Smooth muscle cell (in vitro differentiated cells): Measurements from ENCODE around the gene MRM1. TPM values are rescaled to one million over a fixed set of nuclear protein-coding genes. Genes with fewer than 3 reads are reported as not detected.

ENCODE experiments used
- DNase-seq: peaks from one replicate; lab custom pipeline; 2025; ENCODE audit not compliant: unreplicated experiment; lab: John Stamatoyannopoulos, UW
- H2AFZ ChIP-seq: fragments of 200-600 bp; sonication (generic); 2 replicates; pipeline ENCODE4 v1.6.0; 2016; ENCODE audit warnings: antibody characterized with exemption, low read depth, mild to moderate bottlenecking
- H3F3A ChIP-seq: fragments of 200-600 bp; sonication (generic); 2 replicates; pipeline ENCODE4 v1.6.0; 2017; ENCODE audit warnings: antibody characterized with exemption, low read depth
- H3K27ac ChIP-seq: fragments of 200-600 bp; sonication (generic); 2 replicates; pipeline ENCODE4 v1.5.1; 2016; ENCODE audit warnings: low read depth, mild to moderate bottlenecking
- H3K27me3 ChIP-seq: fragments of 200-600 bp; sonication (generic); 2 replicates; pipeline ENCODE4 v1.6.1; 2016; ENCODE audit warnings: low read depth, mild to moderate bottlenecking
- H3K36me3 ChIP-seq: fragments of 200-600 bp; sonication (generic); 2 replicates; pipeline ENCODE4 v1.5.1; 2016; ENCODE audit warnings: low read depth
- H3K4me1 ChIP-seq: fragments of 200-600 bp; sonication (generic); 2 replicates; pipeline ENCODE4 v1.5.1; 2016; ENCODE audit warnings: low read depth
- H3K4me2 ChIP-seq: fragments of 200-600 bp; sonication (generic); 2 replicates; pipeline ENCODE4 v1.6.0; 2016; ENCODE audit warnings: mild to moderate bottlenecking
- H3K4me3 ChIP-seq: fragments of 200-600 bp; sonication (generic); 2 replicates; pipeline ENCODE4 v1.5.1; 2016; ENCODE audit warnings: mild to moderate bottlenecking
- H3K79me2 ChIP-seq: fragments of 200-600 bp; sonication (generic); 2 replicates; pipeline ENCODE4 v1.6.0; 2016; ENCODE audit warnings: low read depth, mild to moderate bottlenecking
- H3K9ac ChIP-seq: fragments of 200-600 bp; sonication (generic); 2 replicates; pipeline ENCODE4 v1.6.0; 2016; ENCODE audit warnings: low read depth
- H3K9me3 ChIP-seq: fragments of 200-600 bp; sonication (generic); replicated peaks from 2 replicates; pipeline ENCODE4 v1.5.1; 2016; ENCODE audit warnings: low read depth
- H4K20me1 ChIP-seq: fragments of 200-600 bp; sonication (generic); 2 replicates; pipeline ENCODE4 v1.6.0; 2016; ENCODE audit warnings: low read depth
- WGBS: methylation state at CpG from one replicate; pipeline ENCODE4 v1.1.7; 2016; ENCODE audit warnings: low lambda C conversion rate; 5-methylcytosine and 5-hydroxymethylcytosine counted together
- polyA plus RNA-seq: library from polyadenylated mRNA; unstranded; fragments of >200 nt; fragmentation: Nextera tagmentation; extraction: Ambion mirVana; gene quantifications from 2 replicates; pipeline ENCODE4 v1.2.1, GENCODE V29; 2016
- total RNA-seq: library from RNA; depleted of rRNA; stranded (reverse); fragments of >200 nt; gene quantifications from 2 replicates; pipeline ENCODE4 v1.2.3, GENCODE V29; 2014
- TF ChIP-seq, protein P1 (sequence below): fragments of 200-600 bp; sonication (generic); IDR thresholded peaks from 2 replicates; pipeline ENCODE4 v1.5.1; 2017; ENCODE audit warnings: borderline replicate concordance, mild to moderate bottlenecking, antibody characterized with exemption; ENCODE audit not compliant: insufficient read depth, poor library complexity, severe bottlenecking

The MRM1 gene
- total and polyA plus RNA-seq, 2 experiments from 2014 or later, result 1.7 to 2.2 TPM

DNA sequence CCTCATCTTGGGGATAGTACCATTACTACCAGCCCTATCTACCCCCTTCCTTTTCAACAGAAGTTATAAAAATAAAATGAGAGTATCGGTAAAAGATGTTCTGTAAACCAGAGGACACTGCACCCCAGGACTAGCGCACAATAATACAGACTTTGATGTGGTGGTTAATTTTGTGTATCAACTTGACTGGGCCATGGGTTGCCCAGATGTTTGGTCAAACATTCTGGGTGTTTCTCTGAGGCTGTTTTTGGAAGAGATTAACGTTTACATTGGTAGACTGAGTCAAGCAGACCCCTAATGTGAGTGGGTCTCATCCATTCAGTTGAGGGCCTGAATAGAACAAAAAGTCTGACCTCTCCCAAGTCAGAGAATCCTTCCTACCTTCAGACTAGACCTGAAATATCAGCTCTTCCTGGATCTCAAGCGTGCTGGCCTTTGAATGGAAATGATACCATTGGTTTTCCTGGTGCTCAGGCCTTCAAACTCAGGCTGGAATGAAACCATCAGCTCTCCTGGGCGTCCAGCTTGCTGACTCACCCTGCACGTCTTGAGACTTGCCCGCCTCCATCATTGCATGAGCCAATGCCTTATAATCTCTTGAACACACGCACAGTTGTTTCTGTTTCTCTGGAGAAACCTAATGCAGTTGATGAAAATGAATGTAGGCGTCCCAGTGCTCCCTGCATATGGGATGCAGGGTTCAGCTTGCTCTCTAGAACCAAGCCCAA is 10.1 kb downstream of the MRM1 start:
- Histone ChIP-seq H3K4me3 (no peak overlapping the region), H3K36me3 (no peaks in the 10 kb centered on the region), H3K9me3 (no peaks in the 10 kb centered on the region), H2AFZ (no peak overlapping the region), H3K79me2 (no peaks in the 10 kb centered on the region), H3K27me3 (no peaks in the 10 kb centered on the region), H4K20me1 (no peaks in the 10 kb centered on the region), H3K27ac (peak overlapping the region; percentile 87), H3K9ac (peak overlapping the region; percentile 69), H3K4me1 (no peaks in the 10 kb centered on the region), H3K4me2 (peak overlapping the region; percentile 25), H3F3A (no peaks in the 10 kb centered on the region)
- no peak for DNase-seq
- 60% methylated on average over 9 of the region's 9 CpGs for WGBS
- TF ChIP-seq, protein P1, sequence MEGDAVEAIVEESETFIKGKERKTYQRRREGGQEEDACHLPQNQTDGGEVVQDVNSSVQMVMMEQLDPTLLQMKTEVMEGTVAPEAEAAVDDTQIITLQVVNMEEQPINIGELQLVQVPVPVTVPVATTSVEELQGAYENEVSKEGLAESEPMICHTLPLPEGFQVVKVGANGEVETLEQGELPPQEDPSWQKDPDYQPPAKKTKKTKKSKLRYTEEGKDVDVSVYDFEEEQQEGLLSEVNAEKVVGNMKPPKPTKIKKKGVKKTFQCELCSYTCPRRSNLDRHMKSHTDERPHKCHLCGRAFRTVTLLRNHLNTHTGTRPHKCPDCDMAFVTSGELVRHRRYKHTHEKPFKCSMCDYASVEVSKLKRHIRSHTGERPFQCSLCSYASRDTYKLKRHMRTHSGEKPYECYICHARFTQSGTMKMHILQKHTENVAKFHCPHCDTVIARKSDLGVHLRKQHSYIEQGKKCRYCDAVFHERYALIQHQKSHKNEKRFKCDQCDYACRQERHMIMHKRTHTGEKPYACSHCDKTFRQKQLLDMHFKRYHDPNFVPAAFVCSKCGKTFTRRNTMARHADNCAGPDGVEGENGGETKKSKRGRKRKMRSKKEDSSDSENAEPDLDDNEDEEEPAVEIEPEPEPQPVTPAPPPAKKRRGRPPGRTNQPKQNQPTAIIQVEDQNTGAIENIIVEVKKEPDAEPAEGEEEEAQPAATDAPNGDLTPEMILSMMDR, result no peak

DNA sequence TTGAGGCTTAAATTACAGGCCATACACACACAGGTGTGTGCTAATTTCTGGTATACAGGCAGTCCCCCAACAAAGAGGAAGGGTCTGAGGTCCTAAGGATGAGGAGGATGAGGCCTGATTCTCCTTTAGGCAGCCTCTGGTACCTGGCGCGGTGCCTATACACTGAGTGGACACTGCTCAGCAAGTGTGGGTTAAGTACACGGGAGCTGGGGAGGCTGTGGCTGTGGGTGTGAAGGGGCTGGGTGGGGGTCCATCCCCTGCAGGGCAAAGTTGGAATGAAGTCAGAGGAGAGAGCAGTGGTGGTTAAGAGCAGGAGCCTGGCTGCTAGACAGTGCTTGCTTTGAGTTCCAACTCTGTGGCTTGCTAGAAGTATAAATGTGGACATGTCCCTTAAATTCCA is 10.9 kb downstream of the MRM1 start:
- no peaks in the 10 kb centered on the region for H3K79me2 ChIP-seq
- TF ChIP-seq, protein P1, result no peak
- H2AFZ ChIP-seq, result no peak overlapping the region
- no peak for DNase-seq
- peak overlapping the region; percentile 87 for H3K27ac ChIP-seq
- H3K9ac ChIP-seq, result peak overlapping the region; percentile 58
- H3K4me3 ChIP-seq, result no peak overlapping the region
- no peaks in the 10 kb centered on the region for H3F3A ChIP-seq
- no peaks in the 10 kb centered on the region for H3K27me3 ChIP-seq
- no peak overlapping the region for H3K4me2 ChIP-seq
- WGBS, result 91% methylated on average over 3 of the region's 3 CpGs
- H3K9me3 ChIP-seq, result no peaks in the 10 kb centered on the region
- no peaks in the 10 kb centered on the region for H3K4me1 ChIP-seq
- H4K20me1 ChIP-seq, result no peaks in the 10 kb centered on the region
- no peaks in the 10 kb centered on the region for H3K36me3 ChIP-seq

DNA sequence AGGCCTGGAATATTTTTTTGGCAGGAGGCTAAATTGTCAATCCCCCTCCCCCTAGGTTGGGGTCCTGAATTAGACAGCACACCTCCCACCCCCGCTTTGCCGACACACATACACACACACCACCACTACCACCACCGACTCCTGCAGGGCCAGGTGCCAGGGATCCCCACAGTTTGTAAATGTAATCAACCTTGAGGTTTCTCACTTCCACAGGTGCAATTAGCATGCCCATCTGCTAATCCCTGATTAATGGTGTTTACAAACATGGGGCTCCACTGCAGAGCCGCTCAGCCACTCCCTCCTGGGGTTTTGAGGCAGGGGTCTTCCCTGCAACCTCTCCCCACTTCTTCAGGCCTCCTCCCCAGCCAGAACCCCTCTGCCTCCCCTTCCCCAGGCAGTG is 11.8 kb downstream of the MRM1 start:
- Histone ChIP-seq H3K4me2 (no peak overlapping the region), H4K20me1 (no peaks in the 10 kb centered on the region), H3K4me1 (no peaks in the 10 kb centered on the region), H3K27me3 (no peaks in the 10 kb centered on the region), H3K9me3 (no peaks in the 10 kb centered on the region), H3K36me3 (no peaks in the 10 kb centered on the region), H3K4me3 (no peak overlapping the region), H3K27ac (no peak overlapping the region), H3F3A (no peaks in the 10 kb centered on the region), H3K9ac (no peak overlapping the region), H2AFZ (no peak overlapping the region), H3K79me2 (no peaks in the 10 kb centered on the region)
- TF ChIP-seq, protein P1, result no peak
- 78% methylated on average over 4 of the region's 4 CpGs for WGBS
- DNase-seq, result no peak

DNA sequence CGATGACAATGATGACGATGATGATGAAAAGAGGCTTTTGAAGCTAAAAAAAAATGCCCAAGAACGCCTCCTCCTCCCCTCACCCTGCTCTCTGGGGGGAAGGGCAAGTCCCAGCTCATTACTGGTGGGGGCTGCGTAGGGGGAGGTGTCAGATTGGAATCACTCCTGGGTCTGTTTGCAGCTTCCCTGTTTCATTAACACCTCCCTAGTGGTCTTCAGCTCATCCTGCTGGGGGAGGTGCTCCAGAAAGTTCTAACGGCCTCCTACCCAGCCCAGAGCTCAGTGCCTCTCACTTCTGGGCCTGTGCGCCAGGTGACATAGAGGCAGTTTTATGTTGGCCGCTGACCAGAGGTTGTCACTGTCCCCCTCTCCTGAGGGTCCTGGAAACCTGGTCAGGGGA is 12.7 kb downstream of the MRM1 start:
- no peaks in the 10 kb centered on the region for H4K20me1 ChIP-seq
- no peaks in the 10 kb centered on the region for H3K4me1 ChIP-seq
- no peak overlapping the region for H3K4me3 ChIP-seq
- TF ChIP-seq, protein P1, result no peak
- H3K27ac ChIP-seq, result no peak overlapping the region
- no peaks in the 10 kb centered on the region for H3K36me3 ChIP-seq
- H3F3A ChIP-seq, result no peaks in the 10 kb centered on the region
- H3K79me2 ChIP-seq, result no peaks in the 10 kb centered on the region
- no peak for DNase-seq
- no peak overlapping the region for H2AFZ ChIP-seq
- H3K9me3 ChIP-seq, result no peaks in the 10 kb centered on the region
- 87% methylated on average over 7 of the region's 7 CpGs for WGBS
- no peak overlapping the region for H3K9ac ChIP-seq
- H3K27me3 ChIP-seq, result no peaks in the 10 kb centered on the region
- H3K4me2 ChIP-seq, result no peak overlapping the region
